Left colon (tissue), 2 donors: ENCODE measurements around the gene PTGER4. TPM values are rescaled to one million over a fixed set of nuclear protein-coding genes. Genes with fewer than 3 reads are reported as not detected.

Experiments
- ATAC-seq: fragments of 200-7000 bp; cut with Tn5 transposase; one replicate; pipeline ENCODE4 v1.9.1; 2020; ENCODE audit warnings: mild to moderate bottlenecking, moderate library complexity
- DNase-seq, 2 donors: peaks; one replicate each; pipeline ENCODE4 v3.0.0-alpha.2; 2020
- intact Hi-C, 2 donors: fragments of 100-400 bp; cut with DNase I in 1 of 2; cut with micrococcal nuclease in 1 of 2; formaldehyde crosslinking; loops; one replicate each; pipeline versions ENCODE4 v1.11.2 to v1.14.0; 2022; cut with DNase I, micrococcal nuclease
- total RNA-seq, 2 donors: library from RNA; stranded (reverse); fragmentation: NEBNext Ultra II Directional; extraction: Animal tissue kit (Norgen Biotek cat#: 25700); gene quantifications; one replicate each; pipeline ENCODE4 v1.2.1, GENCODE V29; 2021
- donor health status: DM: no; HTN: no; CAD: no.
- donor health status: DM: yes; HTN: yes; CAD: no.

PTGER4 gene
- total RNA-seq, 2 donors from 2014 or later, result 56.7 to 58.2 TPM

GRCh38 chr5:40733879-40734563 lies 54.3 kb downstream of the PTGER4 start:
- DNase-seq (no peak), ATAC-seq (peak; percentile 94)
- intact Hi-C loops, result loop anchor here in 1 of 2 donors (10.0 kb wide), 1 partner anchor 1019 kb away; no protein-coding TSS in a partner anchor

GRCh38 chr5:40734986-40735385 lies 55.3 kb downstream of the PTGER4 start:
- intact Hi-C loops, result loop anchor here in 1 of 2 donors (5.0 to 10.0 kb wide), 2 partner anchors 1020 to 1158 kb away; no protein-coding TSS in a partner anchor
- DNase-seq (no peak), ATAC-seq (peak; percentile 28)

- intact Hi-C loops, result loop anchor here in 1 of 2 donors (5.0 to 10.0 kb wide), 2 partner anchors 1021 to 1158 kb away; no protein-coding TSS in a partner anchor
- ATAC-seq (no peak), DNase-seq (no peak)
These were observed 55.9 kb downstream of the PTGER4 start for GRCh38 chr5:40735609-40736008.

GRCh38 chr5:40736103-40736875 lies 56.6 kb downstream of the PTGER4 start:
- DNase-seq, result no peak
- intact Hi-C loops, result loop anchor here in 1 of 2 donors (5.0 to 10.0 kb wide), 2 partner anchors 1021 to 1159 kb away; no protein-coding TSS in a partner anchor
- ATAC-seq, result peak; percentile 44

- ATAC-seq (no peak), DNase-seq (no peak)
- intact Hi-C loops, result loop anchor here in 1 of 2 donors (5.0 to 10.0 kb wide), 2 partner anchors 1024 to 1161 kb away; no protein-coding TSS in a partner anchor
These were observed 58.8 kb downstream of the PTGER4 start for GRCh38 chr5:40738502-40738901.

Other genes with a start within 250 kb of the PTGER4 start
- 10 to 100 TPM; 15.0 to 15.8 TPM for gene TTC33, start 76.0 kb downstream of the PTGER4 start, total RNA-seq
- 100 to 1,000 TPM in 1 of 2 donors, 10 to 100 TPM in 1; 95.4 to 108 TPM for gene PRKAA1, start 118.5 kb downstream of the PTGER4 start, total RNA-seq
- gene RPL37, start 155.3 kb downstream of the PTGER4 start, total RNA-seq, result 100 to 1,000 TPM; 828 to 833 TPM
- gene CARD6, start 161.5 kb downstream of the PTGER4 start, total RNA-seq, result 1 to 10 TPM; 1.9 to 3.5 TPM
- gene C7, start 229.6 kb downstream of the PTGER4 start, total RNA-seq, result 10 to 100 TPM; 18.4 to 59.9 TPM